ENCODE measurements around the gene ATAT1.
"Not testable (repeated sequence)": the region's sequence is repeated elsewhere in the genome, so short reads cannot be mapped to it uniquely, and the experiment has no call there.

ATAT1 gene

DNA sequence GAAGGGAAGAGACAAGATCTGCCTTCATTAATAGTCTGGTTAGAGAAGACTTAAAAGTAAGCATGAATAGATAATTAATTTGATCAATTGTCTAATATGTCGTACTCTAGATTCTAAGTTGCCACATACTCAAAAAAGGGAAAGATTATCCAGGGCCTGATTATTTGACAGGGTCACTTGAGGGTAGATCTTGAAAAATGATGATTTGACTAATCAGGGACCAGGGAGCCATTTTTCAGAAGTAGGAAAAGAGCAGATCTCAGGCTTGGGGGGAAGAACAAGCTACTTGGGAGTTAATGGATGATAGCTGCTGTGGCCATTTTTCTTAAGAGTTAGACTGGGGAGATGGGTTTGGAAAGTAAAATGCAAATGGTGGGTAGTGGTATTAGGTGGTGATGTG is 34.4 kb upstream of the ATAT1 start:
- TF ChIP-seq, protein P1, sequence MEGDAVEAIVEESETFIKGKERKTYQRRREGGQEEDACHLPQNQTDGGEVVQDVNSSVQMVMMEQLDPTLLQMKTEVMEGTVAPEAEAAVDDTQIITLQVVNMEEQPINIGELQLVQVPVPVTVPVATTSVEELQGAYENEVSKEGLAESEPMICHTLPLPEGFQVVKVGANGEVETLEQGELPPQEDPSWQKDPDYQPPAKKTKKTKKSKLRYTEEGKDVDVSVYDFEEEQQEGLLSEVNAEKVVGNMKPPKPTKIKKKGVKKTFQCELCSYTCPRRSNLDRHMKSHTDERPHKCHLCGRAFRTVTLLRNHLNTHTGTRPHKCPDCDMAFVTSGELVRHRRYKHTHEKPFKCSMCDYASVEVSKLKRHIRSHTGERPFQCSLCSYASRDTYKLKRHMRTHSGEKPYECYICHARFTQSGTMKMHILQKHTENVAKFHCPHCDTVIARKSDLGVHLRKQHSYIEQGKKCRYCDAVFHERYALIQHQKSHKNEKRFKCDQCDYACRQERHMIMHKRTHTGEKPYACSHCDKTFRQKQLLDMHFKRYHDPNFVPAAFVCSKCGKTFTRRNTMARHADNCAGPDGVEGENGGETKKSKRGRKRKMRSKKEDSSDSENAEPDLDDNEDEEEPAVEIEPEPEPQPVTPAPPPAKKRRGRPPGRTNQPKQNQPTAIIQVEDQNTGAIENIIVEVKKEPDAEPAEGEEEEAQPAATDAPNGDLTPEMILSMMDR (IDR thresholded peaks at IDR 0.05; ENCODE audit: insufficient read depth, low read depth, low read length, missing control alignments), result no peak
- H3K4me3 ChIP-seq (ENCODE audit: low read length), result no peak overlapping the region
- DNase-seq (ENCODE audit: low read depth), result no peak

GRCh38 chr6:30597315-30598144 is 29.1 kb upstream of the ATAT1 start:
- not testable (repeated sequence) for H3K4me3 ChIP-seq (ENCODE audit: low read length)
- TF ChIP-seq, protein P1 (IDR thresholded peaks at IDR 0.05; ENCODE audit: insufficient read depth, low read depth, low read length, missing control alignments), result peak; percentile 87
- DNase-seq (ENCODE audit: low read depth), result peak; percentile 83

GRCh38 chr6:30598912-30599624 is 27.6 kb upstream of the ATAT1 start:
- TF ChIP-seq, protein P1 (IDR thresholded peaks at IDR 0.05; ENCODE audit: insufficient read depth, low read depth, low read length, missing control alignments), result no peak
- DNase-seq (ENCODE audit: low read depth), result no peak
- no peak overlapping the region for H3K4me3 ChIP-seq (ENCODE audit: low read length)

GRCh38 chr6:30599625-30600324 is 26.9 kb upstream of the ATAT1 start:
- no peak overlapping the region for H3K4me3 ChIP-seq (ENCODE audit: low read length)
- TF ChIP-seq, protein P1 (IDR thresholded peaks at IDR 0.05; ENCODE audit: insufficient read depth, low read depth, low read length, missing control alignments), result no peak
- no peak for DNase-seq (ENCODE audit: low read depth)

- DNase-seq (ENCODE audit: low read depth), result no peak
- TF ChIP-seq, protein P1 (IDR thresholded peaks at IDR 0.05; ENCODE audit: insufficient read depth, low read depth, low read length, missing control alignments), result no peak
- no peak overlapping the region for H3K4me3 ChIP-seq (ENCODE audit: low read length)
Observed at GRCh38 chr6:30600451-30600961, 26.2 kb upstream of the ATAT1 start.

GRCh38 chr6:30601436-30601814 is 25.2 kb upstream of the ATAT1 start:
- no peak for DNase-seq (ENCODE audit: low read depth)
- H3K4me3 ChIP-seq (ENCODE audit: low read length), result no peak overlapping the region
- TF ChIP-seq, protein P1 (IDR thresholded peaks at IDR 0.05; ENCODE audit: insufficient read depth, low read depth, low read length, missing control alignments), result no peak
